Stimulated activated memory B cell treated with anti-CD40 and anti-IgM and Interleukin-4, amounts not matched to agents 10 μg/mL and 1 μg/mL and 100 μg/mL, for 72 hours (primary cell): ENCODE measurements around the gene RTF1.

Experiments
- ATAC-seq: fragments of 150-1000 bp; cut with Tn5 transposase; 2 replicates; pipeline ENCODE4 v1.10.0; 2021
- H3K27ac Mint-ChIP-seq: one replicate; pipeline ENCODE4 v1.8.0; 2022; ENCODE audit warnings: mild to moderate bottlenecking, mixed read lengths
- H3K27me3 Mint-ChIP-seq: one replicate; pipeline ENCODE4 v1.8.0; 2022; ENCODE audit warnings: mixed read lengths
- H3K36me3 Mint-ChIP-seq: one replicate; pipeline ENCODE4 v1.8.0; 2022; ENCODE audit warnings: mixed read lengths
- H3K4me1 Mint-ChIP-seq: one replicate; pipeline ENCODE4 v1.8.0; 2022; ENCODE audit warnings: mixed read lengths
- H3K4me3 Mint-ChIP-seq: one replicate; pipeline ENCODE4 v1.8.0; 2022; ENCODE audit warnings: mild to moderate bottlenecking, moderate library complexity, mixed read lengths
- H3K9me3 Mint-ChIP-seq: one replicate; pipeline ENCODE4 v1.8.0; 2022; ENCODE audit warnings: mixed read lengths

The RTF1 gene

DNA sequence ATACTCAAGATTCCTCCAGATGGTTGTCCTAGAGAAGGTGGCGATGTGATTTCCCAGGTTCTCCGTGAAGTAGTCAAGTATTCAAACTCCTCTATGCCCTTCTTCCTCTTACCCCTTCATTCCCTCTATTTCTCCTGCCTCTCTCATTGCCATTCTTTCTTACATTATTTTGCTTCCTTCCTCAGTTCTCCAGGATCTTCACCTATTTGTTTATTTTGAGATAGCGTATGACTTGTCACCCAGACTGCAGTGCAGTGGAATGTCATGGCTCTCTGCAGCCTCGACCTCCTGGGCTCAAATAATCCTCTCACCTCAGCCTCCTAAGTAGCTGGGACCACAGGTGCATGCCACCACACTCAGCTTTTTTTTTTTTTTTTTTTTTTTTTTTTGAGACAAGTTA lies 75.0 kb downstream of the RTF1 start:
- H3K27ac Mint-ChIP-seq = no peak overlapping the region
- no peak for ATAC-seq

GRCh38 chr15:41492597-41493204 lies 75.8 kb downstream of the RTF1 start:
- H3K36me3 Mint-ChIP-seq = no peaks in the 10 kb centered on the region
- no peaks in the 10 kb centered on the region for H3K9me3 Mint-ChIP-seq
- ATAC-seq = no peak
- peak overlapping the region; percentile 68 for H3K27ac Mint-ChIP-seq
- H3K4me1 Mint-ChIP-seq = peaks cover 19% of the 10 kb centered on the region
- peak overlapping the region; percentile 80 for H3K4me3 Mint-ChIP-seq
- H3K27me3 Mint-ChIP-seq = peaks cover 41% of the 10 kb centered on the region

More for the DNA sequence above, 75.0 kb downstream of the RTF1 start:
- H3K4me1 Mint-ChIP-seq = peaks cover 19% of the 10 kb centered on the region
- peaks cover 33% of the 10 kb centered on the region for H3K27me3 Mint-ChIP-seq
- no peaks in the 10 kb centered on the region for H3K9me3 Mint-ChIP-seq
- H3K4me3 Mint-ChIP-seq = no peak overlapping the region
- H3K36me3 Mint-ChIP-seq = no peaks in the 10 kb centered on the region

- H3K27me3 Mint-ChIP-seq = peaks cover 46% of the 10 kb centered on the region
- peak; percentile 89 for ATAC-seq
Measured at GRCh38 chr15:41493205-41493901, 76.5 kb downstream of the RTF1 start, which contains the start of gene ITPKA. ITPKA (plus strand) TSS chr15:41493874; CDS start chr15:41493928, 54 bp downstream.

GRCh38 chr15:41493902-41494189 lies 77.0 kb downstream of the RTF1 start:
- Mint-ChIP-seq H3K4me3 (peak overlapping the region; percentile 60), H3K9me3 (no peaks in the 10 kb centered on the region), H3K27me3 (peaks cover 51% of the 10 kb centered on the region), H3K27ac (no peak overlapping the region), H3K36me3 (no peaks in the 10 kb centered on the region), H3K4me1 (peaks cover 24% of the 10 kb centered on the region)
- ATAC-seq = peak; percentile 48

More at GRCh38 chr15:41493205-41493901, 76.5 kb downstream of the RTF1 start, which contains the start of gene ITPKA:
- Mint-ChIP-seq H3K4me1 (peaks cover 19% of the 10 kb centered on the region), H3K36me3 (no peaks in the 10 kb centered on the region), H3K9me3 (no peaks in the 10 kb centered on the region), H3K4me3 (peak within 1 kb of the TSS; percentile 80), H3K27ac (peak within 1 kb of the TSS; percentile 68)

DNA sequence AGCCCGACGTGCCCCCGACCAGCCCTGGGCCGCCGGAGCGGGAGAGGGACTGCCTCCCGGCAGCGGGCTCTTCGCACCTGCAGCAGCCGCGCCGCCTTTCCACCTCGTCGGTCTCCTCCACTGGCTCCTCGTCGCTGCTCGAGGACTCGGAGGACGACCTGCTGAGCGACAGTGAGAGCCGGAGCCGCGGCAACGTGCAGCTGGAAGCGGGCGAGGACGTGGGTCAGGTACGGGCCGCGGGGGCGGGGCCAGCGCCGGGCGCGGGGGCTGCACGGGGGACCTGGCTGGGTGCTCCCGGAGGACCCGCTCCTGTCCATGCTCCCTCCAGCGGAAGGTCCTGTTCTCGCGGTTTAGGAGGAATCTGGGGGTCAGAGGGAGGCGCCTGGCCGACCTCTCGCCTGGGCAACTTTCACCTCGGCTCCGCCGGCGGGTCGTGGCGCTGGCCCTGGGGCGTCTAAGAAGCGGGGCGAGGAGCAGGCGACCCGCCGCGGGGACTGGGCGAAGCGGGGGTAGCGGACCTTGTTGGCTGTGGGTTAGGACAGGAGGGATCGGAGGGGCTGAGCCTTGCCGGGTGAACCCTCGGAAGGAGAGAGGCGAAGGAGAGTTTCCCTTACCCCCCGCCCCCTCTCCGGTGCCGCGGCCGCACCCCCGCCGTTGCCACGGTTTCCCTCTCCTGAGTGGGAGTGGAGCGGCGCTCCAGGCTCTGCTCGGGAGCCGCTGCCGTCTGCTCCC lies 77.5 kb downstream of the RTF1 start:
- no peak overlapping the region for H3K27ac Mint-ChIP-seq
- no peaks in the 10 kb centered on the region for H3K36me3 Mint-ChIP-seq
- peak; percentile 37 for ATAC-seq
- H3K4me3 Mint-ChIP-seq = peak overlapping the region; percentile 60
- peaks cover 55% of the 10 kb centered on the region for H3K27me3 Mint-ChIP-seq
- no peaks in the 10 kb centered on the region for H3K9me3 Mint-ChIP-seq
- H3K4me1 Mint-ChIP-seq = peaks cover 29% of the 10 kb centered on the region

DNA sequence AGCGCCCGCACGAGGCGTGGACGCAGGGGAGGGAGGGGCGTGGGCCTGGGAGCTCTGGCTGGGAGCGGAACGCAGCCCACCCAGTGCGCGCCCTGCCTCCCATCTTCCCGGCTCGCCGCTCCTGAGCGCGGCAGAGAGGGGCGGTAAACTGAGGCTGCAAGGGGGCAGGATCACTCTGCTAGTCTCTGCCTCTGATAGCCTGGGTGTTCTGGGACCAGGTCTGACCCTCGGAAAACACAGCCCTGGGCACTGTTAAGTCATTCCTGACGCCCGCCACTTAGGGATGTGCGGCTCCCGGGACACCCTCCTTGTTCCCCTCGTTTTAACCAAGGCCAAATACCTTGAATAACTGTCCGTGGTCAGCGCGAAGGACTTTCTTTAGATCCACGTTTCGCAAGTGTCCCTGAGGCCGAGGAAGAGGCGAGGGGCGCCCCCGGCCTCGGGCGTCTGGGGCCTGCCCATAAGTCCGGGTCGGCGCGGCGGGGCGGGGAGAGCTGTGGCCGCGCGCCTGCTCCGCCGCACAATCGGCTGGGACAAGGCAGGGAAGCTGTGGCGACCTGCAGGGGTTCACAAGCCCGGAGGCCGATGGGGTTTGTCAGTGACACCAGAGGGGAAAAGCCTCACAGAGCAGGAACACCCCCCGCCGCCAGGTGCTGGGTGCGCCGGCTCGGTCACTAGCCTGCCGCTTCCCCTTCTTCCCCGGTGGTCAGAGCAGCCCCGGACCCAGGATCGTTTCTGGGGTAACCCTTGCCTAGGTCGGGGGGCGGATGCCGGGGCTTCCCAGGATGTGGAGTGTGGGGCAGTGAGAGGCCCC lies 78.2 kb downstream of the RTF1 start:
- Mint-ChIP-seq H3K27me3 (peaks cover 60% of the 10 kb centered on the region), H3K27ac (no peak overlapping the region), H3K9me3 (no peaks in the 10 kb centered on the region), H3K4me3 (peak overlapping the region; percentile 64), H3K36me3 (no peaks in the 10 kb centered on the region), H3K4me1 (peaks cover 30% of the 10 kb centered on the region)
- ATAC-seq = no peak

GRCh38 chr15:41495736-41496599 lies 79.1 kb downstream of the RTF1 start:
- Mint-ChIP-seq H3K27ac (no peak overlapping the region), H3K36me3 (no peaks in the 10 kb centered on the region), H3K27me3 (peaks cover 64% of the 10 kb centered on the region), H3K9me3 (no peaks in the 10 kb centered on the region), H3K4me1 (peaks cover 31% of the 10 kb centered on the region), H3K4me3 (peak overlapping the region; percentile 64)
- ATAC-seq = no peak

DNA sequence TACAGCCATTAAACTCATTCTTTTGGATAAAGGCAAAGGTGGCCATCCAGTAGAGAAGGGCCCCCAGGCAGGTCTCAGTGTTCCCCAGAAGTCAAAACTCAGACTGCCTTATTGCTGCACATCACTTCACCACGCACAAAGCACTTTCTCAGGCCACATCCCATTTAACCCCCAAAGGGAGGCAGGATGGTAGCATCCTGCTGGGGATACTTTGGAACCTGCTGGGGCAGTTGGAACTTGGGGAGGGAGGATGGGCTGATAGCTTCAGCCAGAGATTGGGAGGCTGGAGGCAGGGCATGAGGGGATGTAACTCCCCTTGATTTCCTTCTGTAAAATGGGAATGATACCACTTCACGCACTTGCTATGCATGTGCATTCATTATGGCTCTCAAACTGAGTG lies 81.8 kb downstream of the RTF1 start:
- Mint-ChIP-seq H3K27ac (no peak overlapping the region), H3K4me3 (no peak overlapping the region), H3K4me1 (peaks cover 48% of the 10 kb centered on the region), H3K27me3 (peaks cover 69% of the 10 kb centered on the region), H3K36me3 (no peaks in the 10 kb centered on the region), H3K9me3 (no peaks in the 10 kb centered on the region)
- no peak for ATAC-seq

- Mint-ChIP-seq H3K27ac (no peak overlapping the region), H3K36me3 (no peaks in the 10 kb centered on the region), H3K9me3 (no peaks in the 10 kb centered on the region), H3K4me3 (no peak overlapping the region), H3K4me1 (peaks cover 48% of the 10 kb centered on the region), H3K27me3 (peaks cover 71% of the 10 kb centered on the region)
- no peak for ATAC-seq
Measured at GRCh38 chr15:41499109-41499851, 82.4 kb downstream of the RTF1 start.

GRCh38 chr15:41501191-41501917 lies 84.5 kb downstream of the RTF1 start:
- H3K27ac Mint-ChIP-seq = no peak overlapping the region
- H3K9me3 Mint-ChIP-seq = no peaks in the 10 kb centered on the region
- peak overlapping the region; percentile 54 for H3K4me3 Mint-ChIP-seq
- no peaks in the 10 kb centered on the region for H3K36me3 Mint-ChIP-seq
- H3K4me1 Mint-ChIP-seq = peaks cover 40% of the 10 kb centered on the region
- peak; percentile 62 for ATAC-seq
- peaks cover 66% of the 10 kb centered on the region for H3K27me3 Mint-ChIP-seq

DNA sequence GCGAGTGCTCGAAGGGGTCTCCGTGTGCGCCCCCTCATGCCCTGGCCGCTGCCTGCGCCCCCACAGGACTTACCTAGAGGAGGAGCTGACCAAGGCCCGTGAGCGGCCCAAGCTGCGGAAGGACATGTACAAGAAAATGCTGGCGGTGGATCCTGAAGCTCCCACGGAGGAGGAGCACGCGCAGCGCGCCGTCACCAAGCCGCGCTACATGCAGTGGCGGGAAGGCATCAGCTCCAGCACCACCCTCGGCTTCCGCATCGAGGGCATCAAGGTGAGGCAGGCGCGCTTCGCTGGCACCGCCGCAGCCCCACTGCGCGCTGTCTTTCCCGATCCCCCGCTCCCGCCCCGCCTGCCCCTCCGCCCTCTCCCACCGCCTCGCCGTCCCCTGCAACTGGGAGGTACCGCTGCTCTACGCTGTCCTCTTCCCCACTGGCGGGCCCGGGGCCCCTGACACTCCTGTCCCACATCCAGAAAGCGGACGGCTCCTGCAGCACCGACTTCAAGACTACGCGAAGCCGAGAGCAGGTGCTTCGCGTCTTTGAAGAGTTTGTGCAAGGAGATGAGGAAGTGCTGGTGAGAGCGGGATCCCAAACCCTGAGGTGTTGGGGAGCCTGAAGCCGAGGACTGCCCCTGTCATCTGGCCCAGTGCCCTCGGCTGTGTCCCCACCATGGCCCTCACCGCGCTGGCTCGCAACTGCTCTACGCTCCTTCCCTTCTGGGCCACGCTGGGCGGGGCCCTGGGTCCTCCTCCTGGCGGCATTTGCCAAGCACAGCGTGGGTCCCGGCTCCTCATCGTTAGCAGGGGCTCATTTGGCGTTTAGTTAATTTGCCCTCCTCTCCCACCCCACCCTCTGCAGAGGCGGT lies 85.3 kb downstream of the RTF1 start:
- Mint-ChIP-seq H3K27ac (no peak overlapping the region), H3K4me1 (peaks cover 40% of the 10 kb centered on the region), H3K27me3 (peaks cover 58% of the 10 kb centered on the region), H3K36me3 (no peaks in the 10 kb centered on the region), H3K4me3 (peak overlapping the region; percentile 66), H3K9me3 (no peaks in the 10 kb centered on the region)
- no peak for ATAC-seq

- Mint-ChIP-seq H3K4me1 (peaks cover 40% of the 10 kb centered on the region), H3K4me3 (peak overlapping the region; percentile 66), H3K27ac (no peak overlapping the region), H3K36me3 (no peaks in the 10 kb centered on the region), H3K27me3 (peaks cover 50% of the 10 kb centered on the region), H3K9me3 (no peaks in the 10 kb centered on the region)
- no peak for ATAC-seq
Measured at GRCh38 chr15:41502795-41503668, 86.1 kb downstream of the RTF1 start.
